Ishikawa (cell line): ENCODE measurements around the gene SEMA6A.

ENCODE experiments used
- CEBPB ChIP-seq: IDR thresholded peaks from 2 replicates; pipeline ENCODE4 v1.6.1; 2012
- EGR1 ChIP-seq: IDR thresholded peaks from 2 replicates; pipeline ENCODE4 v1.6.1; 2012
- EP300 ChIP-seq: IDR thresholded peaks from 2 replicates; pipeline ENCODE4 v1.6.1; 2012; ENCODE audit warnings: borderline replicate concordance
- FOXM1 ChIP-seq: IDR thresholded peaks from 2 replicates; pipeline ENCODE4 v1.6.1; 2012; ENCODE audit warnings: low read depth, borderline replicate concordance
- MAX ChIP-seq: IDR thresholded peaks from 2 replicates; pipeline ENCODE4 v1.6.1; 2012
- RAD21 ChIP-seq: IDR thresholded peaks from 2 replicates; pipeline ENCODE4 v1.6.1; 2012; ENCODE audit warnings: low read depth
- TAF1 ChIP-seq: IDR thresholded peaks from 2 replicates; pipeline ENCODE4 v1.6.1; 2012; ENCODE audit warnings: low read depth, mild to moderate bottlenecking
- TEAD4 ChIP-seq: IDR thresholded peaks from 2 replicates; pipeline ENCODE4 v1.6.1; 2012
- USF1 ChIP-seq: IDR thresholded peaks from 2 replicates; pipeline ENCODE4 v1.6.1; 2012
- TF ChIP-seq, protein P1 (sequence below): IDR thresholded peaks from 2 replicates; pipeline ENCODE4 v1.6.1; 2012; ENCODE audit warnings: low read depth, mild to moderate bottlenecking

DNA sequence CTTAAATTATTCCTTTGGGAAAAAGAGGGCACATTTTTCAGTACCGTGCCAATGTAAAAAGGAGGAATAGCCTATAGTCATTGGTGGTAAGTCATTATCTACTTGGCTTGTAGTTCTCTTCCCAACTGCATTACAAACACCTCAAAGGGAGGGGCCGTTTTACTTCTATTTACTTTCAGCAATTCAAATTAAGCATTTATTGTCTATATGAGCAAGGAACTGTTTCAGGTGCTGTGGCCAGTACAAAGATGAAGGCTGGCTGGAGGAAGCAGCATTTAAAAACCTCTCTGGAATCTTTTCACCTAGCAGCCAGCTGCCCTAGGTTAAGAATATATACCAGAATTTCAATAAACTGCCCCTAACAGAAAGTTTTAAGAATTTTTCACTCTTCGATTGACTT, 48.9 kb downstream of the SEMA6A start:
- TF ChIP-seq MAX (no peak), RAD21 (no peak), EP300 (no peak), FOXM1 (no peak), TAF1 (no peak), USF1 (no peak), CEBPB (no peak), EGR1 (no peak), TEAD4 (no peak)
- TF ChIP-seq, protein P1, sequence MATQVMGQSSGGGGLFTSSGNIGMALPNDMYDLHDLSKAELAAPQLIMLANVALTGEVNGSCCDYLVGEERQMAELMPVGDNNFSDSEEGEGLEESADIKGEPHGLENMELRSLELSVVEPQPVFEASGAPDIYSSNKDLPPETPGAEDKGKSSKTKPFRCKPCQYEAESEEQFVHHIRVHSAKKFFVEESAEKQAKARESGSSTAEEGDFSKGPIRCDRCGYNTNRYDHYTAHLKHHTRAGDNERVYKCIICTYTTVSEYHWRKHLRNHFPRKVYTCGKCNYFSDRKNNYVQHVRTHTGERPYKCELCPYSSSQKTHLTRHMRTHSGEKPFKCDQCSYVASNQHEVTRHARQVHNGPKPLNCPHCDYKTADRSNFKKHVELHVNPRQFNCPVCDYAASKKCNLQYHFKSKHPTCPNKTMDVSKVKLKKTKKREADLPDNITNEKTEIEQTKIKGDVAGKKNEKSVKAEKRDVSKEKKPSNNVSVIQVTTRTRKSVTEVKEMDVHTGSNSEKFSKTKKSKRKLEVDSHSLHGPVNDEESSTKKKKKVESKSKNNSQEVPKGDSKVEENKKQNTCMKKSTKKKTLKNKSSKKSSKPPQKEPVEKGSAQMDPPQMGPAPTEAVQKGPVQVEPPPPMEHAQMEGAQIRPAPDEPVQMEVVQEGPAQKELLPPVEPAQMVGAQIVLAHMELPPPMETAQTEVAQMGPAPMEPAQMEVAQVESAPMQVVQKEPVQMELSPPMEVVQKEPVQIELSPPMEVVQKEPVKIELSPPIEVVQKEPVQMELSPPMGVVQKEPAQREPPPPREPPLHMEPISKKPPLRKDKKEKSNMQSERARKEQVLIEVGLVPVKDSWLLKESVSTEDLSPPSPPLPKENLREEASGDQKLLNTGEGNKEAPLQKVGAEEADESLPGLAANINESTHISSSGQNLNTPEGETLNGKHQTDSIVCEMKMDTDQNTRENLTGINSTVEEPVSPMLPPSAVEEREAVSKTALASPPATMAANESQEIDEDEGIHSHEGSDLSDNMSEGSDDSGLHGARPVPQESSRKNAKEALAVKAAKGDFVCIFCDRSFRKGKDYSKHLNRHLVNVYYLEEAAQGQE = no peak
